ENCODE data around the gene PHACTR1.

- TF ChIP-seq, protein P1, sequence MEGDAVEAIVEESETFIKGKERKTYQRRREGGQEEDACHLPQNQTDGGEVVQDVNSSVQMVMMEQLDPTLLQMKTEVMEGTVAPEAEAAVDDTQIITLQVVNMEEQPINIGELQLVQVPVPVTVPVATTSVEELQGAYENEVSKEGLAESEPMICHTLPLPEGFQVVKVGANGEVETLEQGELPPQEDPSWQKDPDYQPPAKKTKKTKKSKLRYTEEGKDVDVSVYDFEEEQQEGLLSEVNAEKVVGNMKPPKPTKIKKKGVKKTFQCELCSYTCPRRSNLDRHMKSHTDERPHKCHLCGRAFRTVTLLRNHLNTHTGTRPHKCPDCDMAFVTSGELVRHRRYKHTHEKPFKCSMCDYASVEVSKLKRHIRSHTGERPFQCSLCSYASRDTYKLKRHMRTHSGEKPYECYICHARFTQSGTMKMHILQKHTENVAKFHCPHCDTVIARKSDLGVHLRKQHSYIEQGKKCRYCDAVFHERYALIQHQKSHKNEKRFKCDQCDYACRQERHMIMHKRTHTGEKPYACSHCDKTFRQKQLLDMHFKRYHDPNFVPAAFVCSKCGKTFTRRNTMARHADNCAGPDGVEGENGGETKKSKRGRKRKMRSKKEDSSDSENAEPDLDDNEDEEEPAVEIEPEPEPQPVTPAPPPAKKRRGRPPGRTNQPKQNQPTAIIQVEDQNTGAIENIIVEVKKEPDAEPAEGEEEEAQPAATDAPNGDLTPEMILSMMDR (conservative IDR thresholded peaks at IDR 0.05 in 1 of 2, IDR thresholded peaks at IDR 0.05 in 1 of 2; ENCODE audit: extremely low read depth in 1 of 2, insufficient read depth in 1 of 2, low read depth in 1 of 2, low read length in 2 of 2) = no peak
- TF ChIP-seq EZH2 (IDR thresholded peaks at IDR 0.05; ENCODE audit: borderline replicate concordance, low read length) = no peak
These were observed 525.6 kb downstream of the PHACTR1 start for GRCh38 chr6:13242178-13242577.
